C1 segment of cervical spinal cord (tissue), 14 donors: ENCODE data around the gene MAP2K7.
"Not testable (repeated sequence)": the region's sequence is repeated elsewhere in the genome, so short reads cannot be mapped to it uniquely, and the experiment has no call there.

Source experiments
- DNase-seq, 14 donors: peaks; one replicate each; lab custom pipeline; 2025; lab: John Stamatoyannopoulos, UW

Gene MAP2K7

GRCh38 chr19:7883105-7883504, 20.6 kb upstream of the MAP2K7 start:
- DNase-seq = no peak

- no peak for DNase-seq
Observed at GRCh38 chr19:7883796-7884570, 19.7 kb upstream of the MAP2K7 start.

- no peak for DNase-seq
Observed at GRCh38 chr19:7885818-7886217, 17.9 kb upstream of the MAP2K7 start.

- DNase-seq = no peak
Observed at GRCh38 chr19:7887408-7888144, 16.1 kb upstream of the MAP2K7 start.

DNA sequence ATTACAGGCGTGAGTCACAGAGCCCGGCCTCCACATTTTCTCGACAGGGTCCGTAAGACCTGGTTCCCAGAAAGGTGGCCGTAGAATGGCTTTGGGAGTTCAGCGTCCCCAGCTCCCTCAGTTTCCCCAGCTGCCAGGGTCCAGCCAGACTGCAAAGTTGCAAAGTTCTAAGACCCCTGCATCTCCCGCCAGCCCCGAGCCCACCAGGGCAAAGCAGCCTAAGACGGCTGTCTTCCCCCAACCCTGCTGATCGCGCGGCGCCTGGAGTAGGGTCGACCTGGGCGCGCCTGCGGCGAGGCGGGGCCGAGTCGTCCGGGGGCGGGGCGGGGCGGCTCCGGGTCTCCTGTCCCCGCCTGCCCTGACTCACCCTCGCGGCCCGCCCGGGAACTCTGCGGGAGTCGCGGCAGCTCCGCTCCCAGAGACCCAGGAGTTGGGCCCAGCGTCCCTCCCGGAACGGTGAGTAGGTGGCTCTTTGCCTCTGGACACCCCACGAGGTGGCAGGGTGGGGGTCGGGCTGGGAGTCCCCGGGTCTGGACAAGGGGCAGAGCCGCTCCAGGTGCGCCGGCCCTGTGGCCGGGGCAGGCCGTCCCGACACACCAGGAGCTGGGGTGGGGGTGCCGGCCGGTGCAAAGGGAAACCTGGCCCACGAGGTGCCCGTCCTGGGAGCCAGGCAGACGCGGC, 15.4 kb upstream of the MAP2K7 start, which contains the start of gene LRRC8E:
Gene LRRC8E (plus strand): TSS at position 366 of the 681 bp plus-strand sequence. CDS start 7,094 bp downstream, outside the sequence.
- no peak for DNase-seq

- no peak for DNase-seq
Observed at GRCh38 chr19:7888826-7889217, 14.9 kb upstream of the MAP2K7 start.

- not testable (repeated sequence) for DNase-seq
Observed at GRCh38 chr19:7893362-7894101, 10.1 kb upstream of the MAP2K7 start.

DNA sequence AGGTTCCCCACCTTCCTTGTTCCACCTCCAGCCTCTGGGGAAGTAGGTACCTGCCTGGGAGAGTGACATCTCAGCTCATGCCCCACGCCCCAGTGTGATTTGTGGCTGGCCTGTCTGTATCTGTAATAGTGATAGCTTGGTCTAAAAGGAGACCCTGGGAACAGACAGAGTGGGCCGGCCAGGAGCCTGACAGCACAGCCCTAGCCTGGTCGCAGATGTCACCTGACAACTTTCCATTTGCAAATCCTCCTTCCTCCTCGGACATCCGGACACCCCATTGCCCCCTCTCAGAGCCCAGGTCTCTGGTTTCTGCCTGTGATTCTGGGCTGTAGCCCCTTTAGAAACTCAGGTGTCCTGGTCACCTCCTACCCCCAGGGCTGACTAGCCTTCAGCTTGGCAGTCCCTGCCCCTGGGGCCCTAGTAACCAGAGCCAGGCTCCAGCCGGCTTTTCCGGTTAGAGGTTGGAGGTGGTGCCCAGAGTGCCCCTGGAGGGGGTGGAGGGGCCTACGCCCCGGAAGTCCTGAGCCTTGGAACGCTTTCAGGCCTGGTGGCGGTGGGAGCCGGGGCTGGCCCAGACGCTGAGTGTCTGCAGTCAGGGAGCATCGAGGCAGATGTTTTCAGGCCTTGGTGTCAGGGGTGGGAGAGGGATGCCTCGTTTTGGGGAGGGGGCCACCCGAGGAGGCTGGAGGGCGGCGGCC, 8.9 kb upstream of the MAP2K7 start:
- DNase-seq = no peak

GRCh38 chr19:7895565-7895964, 8.1 kb upstream of the MAP2K7 start:
- no peak for DNase-seq

GRCh38 chr19:7897292-7897691, 6.4 kb upstream of the MAP2K7 start:
- DNase-seq = no peak

- DNase-seq = no peak
Observed at GRCh38 chr19:7898967-7899366, 4.7 kb upstream of the MAP2K7 start.

- DNase-seq = no peak
Observed at GRCh38 chr19:7899751-7900378, 3.8 kb upstream of the MAP2K7 start.

DNA sequence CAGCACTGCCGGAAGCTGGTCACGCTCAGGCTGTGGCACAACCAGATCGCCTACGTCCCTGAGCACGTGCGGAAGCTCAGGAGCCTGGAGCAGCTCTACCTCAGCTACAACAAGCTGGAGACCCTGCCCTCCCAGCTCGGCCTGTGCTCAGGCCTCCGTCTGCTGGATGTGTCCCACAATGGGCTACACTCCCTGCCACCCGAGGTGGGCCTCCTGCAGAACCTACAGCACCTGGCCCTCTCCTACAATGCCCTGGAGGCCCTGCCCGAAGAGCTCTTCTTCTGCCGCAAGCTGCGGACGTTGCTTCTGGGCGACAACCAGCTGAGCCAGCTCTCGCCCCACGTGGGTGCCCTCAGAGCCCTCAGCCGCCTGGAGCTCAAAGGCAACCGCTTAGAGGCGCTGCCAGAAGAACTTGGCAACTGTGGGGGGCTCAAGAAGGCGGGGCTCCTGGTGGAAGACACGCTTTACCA, 3.2 kb upstream of the MAP2K7 start:
- no peak for DNase-seq

DNA sequence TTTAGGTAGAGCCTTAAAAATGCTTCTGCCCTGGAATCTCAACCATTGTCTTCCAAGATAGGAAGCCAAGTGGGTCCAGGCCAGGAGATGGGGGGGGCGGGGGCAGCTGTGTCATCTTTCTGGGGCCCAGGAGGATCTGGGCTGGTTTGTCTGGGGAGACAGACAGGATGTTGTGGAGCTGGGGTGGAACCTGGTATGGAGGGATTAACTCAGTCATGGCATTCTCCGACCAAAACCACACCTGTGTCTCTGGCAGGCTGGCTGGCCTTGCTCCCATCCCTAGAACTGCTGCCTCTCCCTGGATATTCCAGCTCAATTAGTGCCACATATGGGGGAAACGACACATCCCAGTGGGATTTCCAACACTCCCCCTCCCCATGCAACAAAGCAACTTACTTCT, 2.7 kb upstream of the MAP2K7 start:
- DNase-seq = no peak

DNA sequence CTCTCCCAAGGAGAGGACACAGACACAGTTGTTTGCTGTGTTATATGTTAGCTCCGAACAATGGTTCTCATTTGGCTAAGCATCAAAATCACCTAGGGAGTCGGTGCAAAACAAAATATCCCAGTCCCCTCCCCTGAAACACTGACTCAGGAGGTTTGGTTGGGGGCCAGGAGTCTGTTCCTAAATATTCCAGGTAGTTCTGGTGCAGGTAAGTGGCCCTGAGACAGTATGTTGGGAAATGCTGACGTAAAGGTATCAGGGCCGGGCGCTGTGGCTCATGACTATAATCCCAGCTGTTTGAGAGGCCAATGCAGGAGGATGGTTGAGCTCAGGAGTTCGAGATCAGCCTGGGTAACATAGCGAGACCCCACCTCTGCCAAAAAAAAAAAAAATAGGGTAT, 2.3 kb upstream of the MAP2K7 start:
- DNase-seq = no peak

DNA sequence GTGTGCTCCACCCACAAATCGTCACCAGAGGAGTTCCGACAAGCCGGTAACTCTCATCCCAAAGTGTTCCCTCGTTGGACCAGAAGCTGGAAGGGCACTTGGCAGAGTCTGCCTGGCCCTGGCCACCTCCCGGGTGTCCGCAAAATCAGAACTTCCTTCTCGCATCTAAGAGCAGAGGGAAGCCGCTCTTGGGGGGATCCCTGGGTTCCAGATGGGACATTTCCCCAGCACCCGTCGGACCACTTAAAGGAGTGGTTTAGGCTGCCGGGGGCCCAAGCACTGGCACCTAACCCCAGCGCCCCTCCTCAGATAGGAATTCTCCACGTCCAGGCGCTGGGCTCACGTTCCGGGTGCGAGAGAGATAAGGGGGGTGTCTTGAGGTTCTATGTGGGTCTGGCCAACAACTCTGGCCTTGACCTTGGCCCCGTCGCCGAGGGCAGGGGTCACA, 857 bp upstream of the MAP2K7 start:
- DNase-seq = no peak

- peak in 3 of 14 donors; percentile 26 to 70 (median 60) for DNase-seq
Observed at GRCh38 chr19:7904074-7905020, 670 bp downstream of the MAP2K7 start.

GRCh38 chr19:7905268-7905667, 1.6 kb downstream of the MAP2K7 start:
- DNase-seq = no peak

DNA sequence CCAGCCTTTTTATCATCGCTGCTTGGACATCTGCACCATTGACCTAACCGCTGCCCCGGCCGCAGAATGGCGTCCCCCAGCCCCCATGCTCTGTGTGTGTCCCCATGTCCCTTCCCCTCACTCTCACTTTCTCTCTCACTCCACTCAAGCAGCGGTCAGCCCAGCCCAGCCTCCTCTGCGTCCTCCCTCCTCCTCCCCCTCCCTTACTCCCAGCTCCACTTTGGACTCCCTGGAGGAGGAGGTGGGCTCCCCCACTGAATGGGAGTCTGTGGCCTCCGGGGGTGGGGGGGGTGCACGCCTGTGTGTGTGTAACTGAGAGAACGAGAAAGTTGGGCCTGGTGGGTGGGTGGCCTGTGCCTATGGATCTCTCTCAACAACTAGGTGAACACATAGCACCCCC, 2.2 kb downstream of the MAP2K7 start:
- DNase-seq = no peak
